HG03196 (cell line): ENCODE results near the gene ZMIZ2.
A peak's percentile ranks its signal among the peaks of the same experiment; 100 is the strongest.
"Not testable (repeated sequence)": the region's sequence is repeated elsewhere in the genome, so short reads cannot be mapped to it uniquely, and the experiment has no call there.

ENCODE experiments used
- ATAC-seq: cut with Tn5 transposase; IDR thresholded peaks from one replicate; pipeline ENCODE4 v1.9.1; 2021; ENCODE audit not compliant: unreplicated experiment

The ZMIZ2 gene

GRCh38 chr7:44797329-44798258, 48.9 kb downstream of the ZMIZ2 start:
- ATAC-seq: peak; percentile 55

GRCh38 chr7:44798649-44799305, 50.1 kb downstream of the ZMIZ2 start:
- no peak for ATAC-seq

- no peak for ATAC-seq
These were observed 51.3 kb downstream of the ZMIZ2 start for GRCh38 chr7:44799939-44800338.

GRCh38 chr7:44801890-44802289, 53.2 kb downstream of the ZMIZ2 start:
- ATAC-seq: no peak

- no peak for ATAC-seq
These were observed 53.9 kb downstream of the ZMIZ2 start for GRCh38 chr7:44802418-44803025.

- ATAC-seq: not testable (repeated sequence)
These were observed 55.3 kb downstream of the ZMIZ2 start for GRCh38 chr7:44803828-44804519.

GRCh38 chr7:44805950-44806349, 57.3 kb downstream of the ZMIZ2 start:
- no peak for ATAC-seq

- ATAC-seq: no peak
These were observed 60.3 kb downstream of the ZMIZ2 start for GRCh38 chr7:44808914-44809393.

- no peak for ATAC-seq
These were observed 62.4 kb downstream of the ZMIZ2 start for GRCh38 chr7:44811093-44811492.

GRCh38 chr7:44811571-44811970, 62.9 kb downstream of the ZMIZ2 start:
- ATAC-seq: no peak

- no peak for ATAC-seq
These were observed 66.3 kb downstream of the ZMIZ2 start for GRCh38 chr7:44814919-44815318.

- no peak for ATAC-seq
These were observed 70.6 kb downstream of the ZMIZ2 start for GRCh38 chr7:44819292-44819691.
